ENCODE measurements around the gene PPIF.

DNA sequence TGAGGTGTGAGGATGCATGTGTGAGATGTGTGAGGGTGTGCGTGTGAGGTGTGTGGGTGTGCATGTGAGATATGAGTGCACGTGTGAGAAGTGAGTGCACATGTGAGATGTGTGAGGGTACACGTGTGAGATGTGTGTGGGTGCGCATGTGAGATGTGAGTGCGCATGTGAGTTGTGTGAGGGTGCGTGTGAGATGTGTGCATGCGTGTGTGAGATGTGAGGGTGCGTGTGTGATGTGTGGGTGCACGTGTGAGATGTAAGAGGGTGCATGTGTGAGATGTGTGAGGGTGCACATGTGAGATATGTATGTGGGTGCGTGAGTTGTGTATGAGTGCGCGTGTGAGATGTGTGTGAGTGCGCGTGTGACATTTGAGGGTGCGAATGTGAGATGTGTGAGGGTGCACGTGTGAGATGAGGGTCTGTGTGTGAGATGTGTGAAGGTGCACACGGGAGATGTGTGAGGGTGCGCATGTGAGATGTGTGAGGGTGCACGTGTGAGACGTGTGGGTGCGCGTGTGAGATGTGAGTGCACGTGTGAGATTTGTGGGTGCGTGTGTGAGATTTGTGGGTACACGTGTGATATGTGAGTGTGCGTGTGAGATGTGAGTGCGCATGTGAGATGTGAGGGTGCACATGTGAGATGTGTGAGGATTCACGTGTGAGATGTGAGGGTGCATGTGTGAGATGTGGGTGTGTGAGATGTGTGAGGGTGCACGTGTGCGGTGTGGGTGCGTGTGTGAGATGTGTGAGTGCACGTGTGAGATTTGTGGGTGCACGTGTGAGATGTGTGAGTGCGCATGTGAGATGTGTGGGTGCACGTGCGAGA, 30.5 kb downstream of the PPIF start:
- TF ChIP-seq EZH2 (IDR thresholded peaks at IDR 0.05) = no peak
- TF ChIP-seq, protein P1, sequence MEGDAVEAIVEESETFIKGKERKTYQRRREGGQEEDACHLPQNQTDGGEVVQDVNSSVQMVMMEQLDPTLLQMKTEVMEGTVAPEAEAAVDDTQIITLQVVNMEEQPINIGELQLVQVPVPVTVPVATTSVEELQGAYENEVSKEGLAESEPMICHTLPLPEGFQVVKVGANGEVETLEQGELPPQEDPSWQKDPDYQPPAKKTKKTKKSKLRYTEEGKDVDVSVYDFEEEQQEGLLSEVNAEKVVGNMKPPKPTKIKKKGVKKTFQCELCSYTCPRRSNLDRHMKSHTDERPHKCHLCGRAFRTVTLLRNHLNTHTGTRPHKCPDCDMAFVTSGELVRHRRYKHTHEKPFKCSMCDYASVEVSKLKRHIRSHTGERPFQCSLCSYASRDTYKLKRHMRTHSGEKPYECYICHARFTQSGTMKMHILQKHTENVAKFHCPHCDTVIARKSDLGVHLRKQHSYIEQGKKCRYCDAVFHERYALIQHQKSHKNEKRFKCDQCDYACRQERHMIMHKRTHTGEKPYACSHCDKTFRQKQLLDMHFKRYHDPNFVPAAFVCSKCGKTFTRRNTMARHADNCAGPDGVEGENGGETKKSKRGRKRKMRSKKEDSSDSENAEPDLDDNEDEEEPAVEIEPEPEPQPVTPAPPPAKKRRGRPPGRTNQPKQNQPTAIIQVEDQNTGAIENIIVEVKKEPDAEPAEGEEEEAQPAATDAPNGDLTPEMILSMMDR (IDR thresholded peaks at IDR 0.05) = no peak

All from neural progenitor cell (in vitro differentiated cells).